Ishikawa (cell line): ENCODE measurements around the gene ZNF586.

Experiments
- CREB1 ChIP-seq: IDR thresholded peaks from 2 replicates; pipeline ENCODE4 v1.6.1; 2012; ENCODE audit warnings: low read depth
- EGR1 ChIP-seq: IDR thresholded peaks from 2 replicates; pipeline ENCODE4 v1.6.1; 2012
- NFIC ChIP-seq: IDR thresholded peaks from 2 replicates; pipeline ENCODE4 v1.6.1; 2012
- YY1 ChIP-seq: IDR thresholded peaks from 2 replicates; pipeline ENCODE4 v1.6.1; 2012; ENCODE audit warnings: low read depth
- TF ChIP-seq, protein P1 (sequence below): IDR thresholded peaks from 2 replicates; pipeline ENCODE4 v1.6.1; 2012

DNA sequence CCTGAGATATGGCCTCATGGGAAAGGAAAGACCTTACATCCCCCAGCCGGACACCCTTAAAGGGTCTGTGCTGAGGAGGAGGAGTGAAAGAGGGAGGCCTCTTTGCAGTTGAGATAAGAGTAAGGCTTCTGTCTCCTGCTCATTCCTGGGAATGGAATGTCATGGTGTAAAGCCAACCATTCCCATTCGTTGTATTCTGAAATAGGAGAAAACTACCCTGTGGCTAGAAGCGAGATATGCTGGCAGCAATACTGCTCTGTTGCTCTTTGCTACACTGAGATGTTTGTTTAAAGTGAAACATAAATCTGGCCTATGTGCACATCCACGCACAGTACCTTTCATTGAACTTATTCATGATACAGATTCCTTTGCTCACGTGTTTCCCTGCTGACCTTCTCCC lies 59.8 kb downstream of the ZNF586 start:
- TF ChIP-seq, protein P1, sequence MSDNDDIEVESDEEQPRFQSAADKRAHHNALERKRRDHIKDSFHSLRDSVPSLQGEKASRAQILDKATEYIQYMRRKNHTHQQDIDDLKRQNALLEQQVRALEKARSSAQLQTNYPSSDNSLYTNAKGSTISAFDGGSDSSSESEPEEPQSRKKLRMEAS = no peak
- TF ChIP-seq NFIC (no peak), YY1 (no peak), EGR1 (no peak), CREB1 (no peak)
